ENCODE results near the gene IRF7. TPM values are rescaled to one million over a fixed set of nuclear protein-coding genes. Genes with fewer than 3 reads are reported as not detected.
A peak's percentile ranks its signal among the peaks of the same experiment; 100 is the strongest.

The IRF7 gene
- 10 to 100 TPM; 28.1 to 80.9 (median 58.4) TPM for total RNA-seq

DNA sequence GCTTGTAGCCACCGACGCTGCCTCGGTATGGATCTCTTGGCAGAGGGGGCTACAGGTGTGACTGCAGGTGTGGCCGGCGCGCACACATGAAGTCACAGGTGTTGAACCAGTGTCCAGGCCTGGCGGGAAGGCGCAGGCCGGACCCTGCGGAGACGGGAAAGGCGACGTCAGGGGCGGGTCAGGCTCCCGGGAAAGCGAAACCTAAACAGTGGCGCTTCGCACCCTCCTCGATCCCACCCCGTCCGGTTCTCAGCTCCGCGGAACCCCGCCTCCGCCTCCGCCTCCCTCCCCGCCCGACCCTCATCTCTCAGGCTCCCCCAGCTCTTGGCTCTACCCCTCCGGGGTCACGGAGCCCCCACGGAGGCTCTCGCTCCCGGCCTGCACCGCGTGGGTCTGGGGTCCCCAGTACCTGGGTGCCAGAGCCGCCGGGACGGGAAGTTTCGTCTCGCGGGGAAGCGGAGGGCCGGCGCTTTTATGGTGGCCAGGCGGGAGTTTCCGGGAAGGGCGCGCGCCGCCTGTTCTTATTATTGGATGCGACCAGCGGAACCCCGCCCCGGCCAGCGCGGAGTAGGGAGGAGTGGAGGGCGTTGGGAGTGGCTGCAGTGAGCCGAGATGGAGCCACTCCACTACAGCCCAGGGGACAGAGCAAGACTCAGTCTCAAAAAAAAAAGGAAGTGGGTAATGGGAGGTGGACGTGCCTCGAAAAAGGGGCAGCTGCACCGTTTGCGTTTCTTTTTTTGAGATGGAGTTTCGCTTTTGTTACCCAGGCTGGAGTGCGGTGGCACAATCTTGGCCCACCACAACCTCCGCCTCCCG lies at the start of gene IRF7:
Gene IRF7 (minus strand): TSS at position 447 of the 816 bp plus-strand sequence. CDS start 586 bp downstream, outside the sequence.
- no peaks in the 10 kb centered on the region for H3K27me3 ChIP-seq
- TF ChIP-seq, protein P1, sequence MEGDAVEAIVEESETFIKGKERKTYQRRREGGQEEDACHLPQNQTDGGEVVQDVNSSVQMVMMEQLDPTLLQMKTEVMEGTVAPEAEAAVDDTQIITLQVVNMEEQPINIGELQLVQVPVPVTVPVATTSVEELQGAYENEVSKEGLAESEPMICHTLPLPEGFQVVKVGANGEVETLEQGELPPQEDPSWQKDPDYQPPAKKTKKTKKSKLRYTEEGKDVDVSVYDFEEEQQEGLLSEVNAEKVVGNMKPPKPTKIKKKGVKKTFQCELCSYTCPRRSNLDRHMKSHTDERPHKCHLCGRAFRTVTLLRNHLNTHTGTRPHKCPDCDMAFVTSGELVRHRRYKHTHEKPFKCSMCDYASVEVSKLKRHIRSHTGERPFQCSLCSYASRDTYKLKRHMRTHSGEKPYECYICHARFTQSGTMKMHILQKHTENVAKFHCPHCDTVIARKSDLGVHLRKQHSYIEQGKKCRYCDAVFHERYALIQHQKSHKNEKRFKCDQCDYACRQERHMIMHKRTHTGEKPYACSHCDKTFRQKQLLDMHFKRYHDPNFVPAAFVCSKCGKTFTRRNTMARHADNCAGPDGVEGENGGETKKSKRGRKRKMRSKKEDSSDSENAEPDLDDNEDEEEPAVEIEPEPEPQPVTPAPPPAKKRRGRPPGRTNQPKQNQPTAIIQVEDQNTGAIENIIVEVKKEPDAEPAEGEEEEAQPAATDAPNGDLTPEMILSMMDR (IDR thresholded peaks at IDR 0.05), result peak in 1 of 6 experiments; percentile 2
- TF ChIP-seq POLR2A (IDR thresholded peaks at IDR 0.05), result peak; percentile 78 to 94
- peaks cover 10 to 55% (median 23%) of the 10 kb centered on the region in 4 donors for H3K4me1 ChIP-seq
- H3K36me3 ChIP-seq, result peaks cover 0 to 48% (median 3%) of the 10 kb centered on the region in 3 donors
- H3K27ac ChIP-seq, result peak within 1 kb of the TSS; percentile 94 to 96 (median 95)
- H3K9me3 ChIP-seq, result no peaks in the 10 kb centered on the region
- peak within 1 kb of the TSS; percentile 67 to 79 (median 68) for H3K4me3 ChIP-seq
- peak; percentile 97 to 99 (median 98) for DNase-seq

DNA sequence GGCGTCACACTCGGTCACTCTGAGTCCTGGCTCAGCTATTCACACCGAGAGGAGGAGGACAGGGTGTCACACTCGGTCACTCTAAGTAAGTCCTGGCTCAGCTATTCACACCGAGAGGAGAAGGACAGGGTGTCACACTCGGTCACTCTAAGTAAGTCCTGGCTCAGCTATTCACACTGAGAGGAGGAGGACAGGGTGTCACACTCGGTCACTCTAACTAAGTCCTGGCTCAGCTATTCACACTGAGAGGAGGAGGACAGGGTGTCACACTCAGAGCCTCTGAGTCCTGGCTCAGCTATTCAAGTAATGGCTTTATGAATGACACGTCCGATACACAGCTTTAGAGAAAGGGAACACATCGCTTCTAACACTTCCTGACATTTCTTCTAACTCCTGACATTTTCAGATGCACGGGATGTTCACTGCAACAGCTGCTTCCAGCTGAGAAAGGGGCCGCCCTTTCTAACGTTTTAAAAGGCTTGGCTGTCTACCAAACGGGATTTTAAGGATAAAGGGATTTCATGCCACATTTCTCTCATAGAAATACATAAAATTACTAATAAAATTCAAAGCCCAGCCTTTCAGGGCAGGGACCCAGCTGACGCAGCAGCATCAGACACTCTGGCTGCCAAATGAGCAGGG lies 49.4 kb upstream of the IRF7 start:
- no peak for DNase-seq
- H3K9me3 ChIP-seq, result no peaks in the 10 kb centered on the region
- TF ChIP-seq, protein P1 (IDR thresholded peaks at IDR 0.05), result no peak
- peaks cover 0 to 4% (median 0%) of the 10 kb centered on the region in 3 donors for H3K36me3 ChIP-seq
- no peaks in the 10 kb centered on the region for H3K4me1 ChIP-seq
- peak overlapping the region in 1 of 4 donors; percentile 67 for H3K27ac ChIP-seq
- H3K4me3 ChIP-seq, result no peak overlapping the region
- H3K27me3 ChIP-seq, result no peaks in the 10 kb centered on the region

DNA sequence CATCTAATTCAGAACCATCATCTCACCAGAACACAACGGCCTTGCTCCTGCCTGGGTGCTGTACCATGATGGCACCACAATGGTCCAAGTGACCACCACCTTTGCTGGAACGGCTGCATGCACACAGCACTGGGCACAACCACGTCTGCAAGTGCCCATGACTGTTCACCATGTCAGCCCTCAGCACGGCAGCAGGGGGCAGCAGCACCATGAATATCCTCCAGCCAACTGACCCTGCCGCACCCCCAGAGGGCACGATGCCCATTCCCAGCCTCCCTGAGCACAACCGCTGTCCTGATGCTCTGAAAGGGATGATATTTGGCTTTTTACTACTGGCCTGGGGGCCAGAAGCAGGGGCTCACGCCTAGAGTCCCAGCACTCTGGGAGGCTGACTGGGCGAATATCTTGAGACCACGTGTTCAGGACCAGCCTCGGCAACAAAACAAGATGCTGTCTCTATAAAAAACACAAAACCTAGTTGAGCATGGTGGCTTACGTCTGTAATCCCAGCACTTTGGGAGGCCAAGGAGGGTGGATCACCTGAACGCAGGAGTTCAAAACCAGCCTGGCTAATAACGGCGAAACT lies 47.0 kb upstream of the IRF7 start:
- H3K4me1 ChIP-seq, result peaks cover 0 to 16% (median 0%) of the 10 kb centered on the region in 4 donors
- no peak for TF ChIP-seq POLR2A (IDR thresholded peaks at IDR 0.05)
- TF ChIP-seq, protein P1 (IDR thresholded peaks at IDR 0.05), result peak; percentile 34 to 90 (median 78)
- H3K36me3 ChIP-seq, result peaks cover 0 to 11% (median 0%) of the 10 kb centered on the region in 3 donors
- H3K4me3 ChIP-seq, result no peak overlapping the region
- H3K27me3 ChIP-seq, result no peaks in the 10 kb centered on the region
- no peak overlapping the region for H3K27ac ChIP-seq
- peak; percentile 61 to 84 (median 82) for DNase-seq
- no peaks in the 10 kb centered on the region for H3K9me3 ChIP-seq

DNA sequence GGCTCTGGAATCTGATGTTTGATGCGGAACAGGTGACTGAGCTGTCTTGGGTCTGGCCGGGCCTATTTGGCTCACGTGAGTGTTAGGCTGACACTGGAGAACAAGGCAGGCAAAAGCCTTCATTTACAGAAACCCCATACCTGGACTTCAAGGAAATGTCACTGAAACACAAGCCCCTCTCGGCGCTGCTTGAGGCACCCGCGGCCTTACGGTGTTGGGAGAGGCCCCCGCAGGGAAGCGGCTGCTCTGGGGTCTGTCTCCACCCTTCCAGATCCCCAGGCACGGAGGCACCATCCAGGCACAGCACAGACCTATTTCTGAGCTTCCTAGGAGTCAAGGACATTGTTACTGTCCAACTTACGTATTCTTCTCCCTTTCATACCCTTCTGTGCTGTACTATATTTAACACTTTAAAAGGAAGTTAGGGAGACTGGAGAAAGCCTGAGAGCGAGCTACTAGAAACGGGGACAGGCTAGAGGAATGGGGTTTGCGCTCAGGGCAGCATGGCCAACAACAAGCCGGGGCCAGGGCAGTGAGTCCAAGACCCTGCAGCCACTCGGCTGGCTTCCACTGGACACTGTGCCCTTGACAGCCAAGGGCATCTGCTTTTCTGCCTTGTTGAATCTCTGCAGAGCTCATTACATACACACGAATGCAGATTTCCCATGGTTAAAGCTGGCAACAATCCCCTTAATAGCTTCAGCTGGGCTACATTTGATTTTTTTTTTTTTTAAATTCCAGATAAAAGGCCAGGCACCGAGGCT lies 45.1 kb upstream of the IRF7 start:
- no peak for DNase-seq
- H3K27ac ChIP-seq, result no peak overlapping the region

More for the DNA sequence above, 45.1 kb upstream of the IRF7 start:
- no peaks in the 10 kb centered on the region for H3K27me3 ChIP-seq
- H3K36me3 ChIP-seq, result peaks cover 0 to 11% (median 0%) of the 10 kb centered on the region in 3 donors
- no peaks in the 10 kb centered on the region for H3K9me3 ChIP-seq
- no peak overlapping the region for H3K4me3 ChIP-seq
- H3K4me1 ChIP-seq, result peaks cover 0 to 34% (median 7%) of the 10 kb centered on the region in 4 donors
- no peak for TF ChIP-seq POLR2A (IDR thresholded peaks at IDR 0.05)
- TF ChIP-seq, protein P1 (IDR thresholded peaks at IDR 0.05), result no peak
